Choroid plexus epithelial cell (primary cell): Measurements from ENCODE around the gene GULP1.
A peak's percentile ranks its signal among the peaks of the same experiment; 100 is the strongest.

Source experiments
- DNase-seq: peaks from one replicate; pipeline ENCODE4 v3.0.0-alpha.2; 2010; ENCODE audit warnings: low read depth
- H3K4me3 ChIP-seq: 2 replicates; pipeline ENCODE4 v1.5.1; 2011; ENCODE audit warnings: low read depth, mild to moderate bottlenecking, control low read depth, low read length, moderate library complexity
- TF ChIP-seq, protein P1 (sequence below): conservative IDR thresholded peaks from 2 replicates; pipeline ENCODE4 v1.5.1; 2011; ENCODE audit warnings: low read depth, mild to moderate bottlenecking, control low read depth, inconsistent platforms, low read length, moderate library complexity

The GULP1 gene

DNA sequence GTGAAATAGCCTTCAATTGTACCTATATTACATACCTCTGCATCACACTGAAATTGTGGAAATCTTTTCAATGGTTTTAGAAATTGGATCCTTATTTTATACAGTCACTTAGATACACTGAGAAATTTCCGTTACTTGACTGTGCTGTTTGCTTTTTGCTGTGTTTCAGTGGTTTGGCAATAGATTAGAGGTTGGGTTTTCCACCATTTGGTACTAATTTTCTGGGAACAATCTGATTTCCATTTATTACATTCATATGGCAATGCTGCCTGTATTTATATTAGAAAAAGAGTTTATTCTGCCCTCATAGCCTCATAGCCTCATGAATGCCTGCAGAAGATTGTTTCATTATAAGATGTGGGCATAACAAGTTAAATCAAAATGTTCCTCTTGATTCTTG is 285.0 kb downstream of the GULP1 start:
- H3K4me3 ChIP-seq, result no peak overlapping the region
- no peak for DNase-seq
- TF ChIP-seq, protein P1, sequence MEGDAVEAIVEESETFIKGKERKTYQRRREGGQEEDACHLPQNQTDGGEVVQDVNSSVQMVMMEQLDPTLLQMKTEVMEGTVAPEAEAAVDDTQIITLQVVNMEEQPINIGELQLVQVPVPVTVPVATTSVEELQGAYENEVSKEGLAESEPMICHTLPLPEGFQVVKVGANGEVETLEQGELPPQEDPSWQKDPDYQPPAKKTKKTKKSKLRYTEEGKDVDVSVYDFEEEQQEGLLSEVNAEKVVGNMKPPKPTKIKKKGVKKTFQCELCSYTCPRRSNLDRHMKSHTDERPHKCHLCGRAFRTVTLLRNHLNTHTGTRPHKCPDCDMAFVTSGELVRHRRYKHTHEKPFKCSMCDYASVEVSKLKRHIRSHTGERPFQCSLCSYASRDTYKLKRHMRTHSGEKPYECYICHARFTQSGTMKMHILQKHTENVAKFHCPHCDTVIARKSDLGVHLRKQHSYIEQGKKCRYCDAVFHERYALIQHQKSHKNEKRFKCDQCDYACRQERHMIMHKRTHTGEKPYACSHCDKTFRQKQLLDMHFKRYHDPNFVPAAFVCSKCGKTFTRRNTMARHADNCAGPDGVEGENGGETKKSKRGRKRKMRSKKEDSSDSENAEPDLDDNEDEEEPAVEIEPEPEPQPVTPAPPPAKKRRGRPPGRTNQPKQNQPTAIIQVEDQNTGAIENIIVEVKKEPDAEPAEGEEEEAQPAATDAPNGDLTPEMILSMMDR, result no peak

- no peak overlapping the region for H3K4me3 ChIP-seq
- no peak for DNase-seq
- TF ChIP-seq, protein P1, result no peak
Measured at GRCh38 chr2:188577231-188577630, 285.6 kb downstream of the GULP1 start.

GRCh38 chr2:188580738-188581137 is 289.1 kb downstream of the GULP1 start:
- TF ChIP-seq, protein P1, result no peak
- H3K4me3 ChIP-seq, result no peak overlapping the region
- DNase-seq, result peak; percentile 22

DNA sequence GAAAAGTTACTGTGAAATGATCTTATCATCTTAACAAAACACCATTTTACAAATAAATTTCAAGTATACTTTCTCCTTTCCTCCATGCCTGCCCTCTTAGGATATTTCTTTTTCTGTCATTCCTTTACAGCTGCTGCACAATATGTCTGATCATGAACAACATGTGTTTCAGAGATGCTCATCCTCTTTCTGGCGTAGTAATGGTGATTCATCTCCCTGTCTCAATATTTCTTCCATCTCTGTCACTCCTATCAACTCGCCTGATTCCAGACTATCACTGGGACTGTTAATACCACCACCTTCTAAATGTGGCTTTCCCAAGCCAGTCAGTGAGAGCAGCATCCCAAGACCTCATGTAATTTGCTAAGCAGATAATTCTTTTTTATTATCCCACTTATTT is 290.5 kb downstream of the GULP1 start:
- no peak overlapping the region for H3K4me3 ChIP-seq
- TF ChIP-seq, protein P1, result no peak
- DNase-seq, result no peak

DNA sequence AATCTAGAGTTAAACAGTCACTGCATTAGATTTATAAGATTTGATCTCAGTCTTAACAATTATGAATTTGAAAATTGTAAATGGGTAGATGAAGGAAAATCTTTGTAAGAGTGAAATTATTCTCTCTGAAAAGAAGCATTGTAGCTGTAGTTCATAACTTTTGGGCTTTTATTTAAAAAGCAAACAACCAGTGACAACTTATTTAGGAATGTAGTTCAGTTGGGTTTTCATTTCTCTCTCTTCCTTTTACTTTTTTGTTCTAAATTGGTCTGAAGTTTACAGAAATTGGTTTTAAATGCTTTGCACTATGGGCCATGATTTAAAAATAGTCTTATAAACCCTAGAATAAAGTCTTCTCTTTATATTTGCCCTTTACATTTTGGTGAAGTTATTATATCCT is 296.6 kb downstream of the GULP1 start:
- DNase-seq, result peak; percentile 8
- H3K4me3 ChIP-seq, result no peak overlapping the region
- TF ChIP-seq, protein P1, result no peak

GRCh38 chr2:188596054-188596453 is 304.4 kb downstream of the GULP1 start:
- no peak overlapping the region for H3K4me3 ChIP-seq
- peak; percentile 94 for DNase-seq

GRCh38 chr2:188598551-188598950 is 306.9 kb downstream of the GULP1 start:
- TF ChIP-seq, protein P1, result no peak
- peak; percentile 82 for DNase-seq
- no peak overlapping the region for H3K4me3 ChIP-seq

More at GRCh38 chr2:188596054-188596453, 304.4 kb downstream of the GULP1 start:
- TF ChIP-seq, protein P1, result no peak
